Endothelial cell of umbilical vein (primary cell): Measurements from ENCODE around the gene ANKFN1. TPM values are rescaled to one million over a fixed set of nuclear protein-coding genes. Genes with fewer than 3 reads are reported as not detected.

Experiments used
- BruUV-seq: library from RNA; stranded (reverse); fragments of 400-500 nt; replicated peaks from 2 replicates; lab custom pipeline; 2021; lab: Mats Ljungman, UMichigan
- CTCF ChIA-PET: fragments of 300-600, 350-600 bp; sonication (Branson Sonifier 250); formaldehyde crosslinking; loops from one replicate; lab custom pipeline; 2021; ENCODE audit warnings: antibody characterized with exemption, inconsistent platforms; lab: Charles Lee
- POLR2A ChIA-PET: fragments of 300-600, 350-600 bp; sonication (Branson Sonifier 250); formaldehyde crosslinking; loops from one replicate; lab custom pipeline; 2021; ENCODE audit warnings: antibody characterized with exemption, inconsistent platforms; lab: Charles Lee
- DNase-seq: peaks from one replicate; pipeline ENCODE4 v3.0.0-alpha.2; 2011; ENCODE audit warnings: low read depth, low spot score
- FAIRE-seq: peaks from 2 replicates; lab custom pipeline; 2011; peaks lifted over from hg19 to GRCh38; lab: Jason Lieb, UNC
- H2AFZ ChIP-seq: 2 replicates; pipeline ENCODE4 v1.6.0; 2012; ENCODE audit warnings: low read depth, low read length, control low read depth, inconsistent platforms
- H3K27ac ChIP-seq: 2 replicates; pipeline ENCODE4 v1.5.1; 2011; ENCODE audit warnings: low read depth, mild to moderate bottlenecking, control low read depth, low read length, moderate library complexity; ENCODE audit not compliant: insufficient read depth
- H3K27me3 ChIP-seq, 2 experiments: 2 replicates each; pipeline versions ENCODE4 v1.6.0 to v1.6.1; 2011; ENCODE audit warnings: low read length in 2 of 2, mixed read lengths in 1 of 2; ENCODE audit not compliant: control insufficient read depth in 2 of 2, insufficient read depth in 2 of 2
- H3K36me3 ChIP-seq, 2 experiments: 2 replicates in 1 of 2; 3 replicates in 1 of 2; pipeline ENCODE4 v1.5.1; 2011; ENCODE audit warnings: low read length in 2 of 2, mild to moderate bottlenecking in 1 of 2, moderate library complexity in 1 of 2; ENCODE audit not compliant: control insufficient read depth in 2 of 2, insufficient read depth in 2 of 2; ENCODE audit errors: extremely low read depth in 1 of 2
- H3K4me1 ChIP-seq: 3 replicates; pipeline ENCODE4 v1.5.1; 2011; ENCODE audit warnings: mild to moderate bottlenecking, low read length; ENCODE audit not compliant: control insufficient read depth, insufficient read depth; ENCODE audit errors: extremely low read depth
- H3K4me2 ChIP-seq: 2 replicates; pipeline ENCODE4 v1.6.1; 2011; ENCODE audit warnings: low read length, control low read depth, mixed read lengths; ENCODE audit not compliant: insufficient read depth
- H3K4me3 ChIP-seq, 3 experiments: fragments of 200-600 bp in 1 of 3; sonication (generic), shearing (Covaris generic) in 1 of 3; replicated peaks in 1 of 3; 2 replicates each; pipeline ENCODE4 v1.5.1; 2011 to 2016; ENCODE audit warnings: control low read depth in 3 of 3, low read length in 3 of 3, mild to moderate bottlenecking in 2 of 3, inconsistent platforms in 1 of 3, low read depth in 1 of 3, moderate library complexity in 1 of 3; ENCODE audit not compliant: insufficient read depth in 1 of 3
- H3K79me2 ChIP-seq: 2 replicates; pipeline ENCODE4 v1.6.0; 2012; ENCODE audit warnings: low read length, inconsistent platforms; ENCODE audit not compliant: control insufficient read depth, insufficient read depth
- H3K9ac ChIP-seq: replicated peaks from 2 replicates; pipeline ENCODE3; 2011; ENCODE audit warnings: low read length, control low read depth; ENCODE audit not compliant: insufficient read depth; ENCODE audit errors: extremely low read depth
- H3K9me1 ChIP-seq: replicated peaks from 3 replicates; pipeline ENCODE4 v1.6.0; 2011; ENCODE audit warnings: mild to moderate bottlenecking, low read length; ENCODE audit not compliant: control insufficient read depth, insufficient read depth; ENCODE audit errors: extremely low read depth
- H3K9me3 ChIP-seq: replicated peaks from 2 replicates; pipeline ENCODE4 v1.5.1; 2012; ENCODE audit warnings: low read length, inconsistent platforms; ENCODE audit not compliant: control insufficient read depth, insufficient read depth
- H4K20me1 ChIP-seq: replicated peaks from 2 replicates; pipeline ENCODE3; 2011; ENCODE audit warnings: mild to moderate bottlenecking, low read length; ENCODE audit not compliant: control insufficient read depth, insufficient read depth; ENCODE audit errors: extremely low read depth
- EZH2 ChIP-seq: IDR thresholded peaks from 2 replicates; pipeline ENCODE4 v1.6.1; 2012; ENCODE audit warnings: borderline replicate concordance, low read depth, mild to moderate bottlenecking, moderate library complexity, low read length, inconsistent platforms; ENCODE audit not compliant: severe bottlenecking
- FOS ChIP-seq: IDR thresholded peaks from 2 replicates; pipeline ENCODE4 v1.6.1; 2011; ENCODE audit warnings: mild to moderate bottlenecking, low read length, moderate library complexity, borderline replicate concordance; ENCODE audit not compliant: insufficient read depth
- GATA2 ChIP-seq: IDR thresholded peaks from 2 replicates; pipeline ENCODE4 v1.7.0; 2011; ENCODE audit warnings: low read depth, mild to moderate bottlenecking, moderate library complexity, mixed read lengths, low read length; ENCODE audit not compliant: insufficient read length, insufficient read depth
- JUN ChIP-seq: IDR thresholded peaks from 2 replicates; pipeline ENCODE4 v1.6.1; 2011; ENCODE audit warnings: borderline replicate concordance, low read depth; ENCODE audit not compliant: insufficient read length, insufficient read depth
- MYC ChIP-seq: IDR thresholded peaks from one replicate; pipeline ENCODE4 v1.6.1; 2011; ENCODE audit warnings: mild to moderate bottlenecking, low read depth, low read length
- POLR2A ChIP-seq: IDR thresholded peaks from 2 replicates; pipeline ENCODE4 v1.6.1; 2012; ENCODE audit warnings: low read depth, mild to moderate bottlenecking, control low read depth, low read length
- POLR2AphosphoS5 ChIP-seq: IDR thresholded peaks from 2 replicates; pipeline ENCODE4 v1.6.1; 2012; ENCODE audit warnings: low read depth, mild to moderate bottlenecking, control low read depth, low read length, moderate library complexity; ENCODE audit not compliant: insufficient read depth
- dilution Hi-C: fragments of 300-500 bp; cut with MboI; formaldehyde crosslinking; loops from one replicate; pipeline ENCODE4 v1.15.0; 2019; ENCODE audit warnings: low sequenced_read_pairs; ENCODE audit not compliant: extremely low pct_ligation_motif_present
- intact Hi-C: fragments of 100-400 bp; cut with micrococcal nuclease; formaldehyde crosslinking; loops from one replicate; pipeline ENCODE4 v1.10.0; 2022
- polyA plus RNA-seq, 4 experiments: library from polyadenylated mRNA; depleted of rRNA in 3 of 4; stranded (reverse) in 3 of 4; unstranded in 1 of 4; fragments of >200 nt; gene quantifications; 2 replicates each; pipeline versions ENCODE4 v1.2.1 to v1.2.3, GENCODE V29; 2011 to 2012; ENCODE audit warnings: missing spikeins in 1 of 4
- total RNA-seq: library from RNA; stranded (reverse); gene quantifications from 2 replicates; pipeline ENCODE4 v1.2.3, GENCODE V29; 2021
- TF ChIP-seq, protein P1 (sequence below): IDR thresholded peaks from 2 replicates; pipeline ENCODE4 v1.6.1; 2011; ENCODE audit not compliant: insufficient read depth, insufficient read length
- TF ChIP-seq, protein P2 (sequence below), 2 donors: IDR thresholded peaks; 1 replicate in 1 of 2; 2 replicates in 1 of 2; pipeline ENCODE4 v1.5.1; 2011; ENCODE audit warnings: low read length in 2 of 2, mild to moderate bottlenecking in 2 of 2, moderate library complexity in 2 of 2, control low read depth in 1 of 2, inconsistent platforms in 1 of 2, low read depth in 1 of 2; ENCODE audit not compliant: insufficient read depth in 1 of 2; ENCODE audit errors: extremely low read depth in 1 of 2

The ANKFN1 gene
- total and polyA plus RNA-seq, 2 donors (not counting 3 experiments of a cell fraction or from before 2014, with no cell fraction given): 0.15 TPM; not detected in 1

DNA sequence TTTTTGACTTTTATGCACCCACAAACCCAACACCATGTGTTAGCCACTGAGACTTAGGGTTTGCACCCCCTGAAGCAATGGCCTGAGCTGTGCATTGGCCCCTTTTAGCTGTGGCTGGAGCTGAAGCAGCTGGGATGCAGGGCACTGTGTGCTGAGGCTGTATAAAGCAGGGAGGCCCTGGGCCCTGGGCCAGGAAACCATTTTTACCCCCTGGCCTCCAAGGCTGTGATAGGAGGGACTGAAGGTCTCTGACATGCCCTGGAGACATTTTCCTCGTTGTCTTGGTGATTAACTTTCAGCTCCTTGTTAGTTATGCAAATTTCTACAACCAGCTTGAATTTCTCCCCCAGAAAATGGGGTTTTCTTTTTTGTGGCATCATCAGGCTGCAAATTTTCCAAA lies 6.7 kb upstream of the ANKFN1 start:
- Histone ChIP-seq H3K4me2 (no peak overlapping the region), H3K27ac (no peak overlapping the region), H3K36me3 (no peaks in the 10 kb centered on the region), H3K27me3 (peaks cover 0 to 2% of the 10 kb centered on the region in 2 experiments), H3K4me1 (no peaks in the 10 kb centered on the region), H3K79me2 (no peaks in the 10 kb centered on the region), H3K9me1 (no peaks in the 10 kb centered on the region), H4K20me1 (no peaks in the 10 kb centered on the region), H3K9me3 (no peaks in the 10 kb centered on the region), H3K9ac (no peak overlapping the region), H2AFZ (no peak overlapping the region), H3K4me3 (no peak overlapping the region)
- FAIRE-seq (no peak), DNase-seq (no peak)
- TF ChIP-seq, protein P1, sequence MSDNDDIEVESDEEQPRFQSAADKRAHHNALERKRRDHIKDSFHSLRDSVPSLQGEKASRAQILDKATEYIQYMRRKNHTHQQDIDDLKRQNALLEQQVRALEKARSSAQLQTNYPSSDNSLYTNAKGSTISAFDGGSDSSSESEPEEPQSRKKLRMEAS: no peak
- TF ChIP-seq FOS: no peak
- TF ChIP-seq POLR2AphosphoS5: no peak
- TF ChIP-seq, protein P2, sequence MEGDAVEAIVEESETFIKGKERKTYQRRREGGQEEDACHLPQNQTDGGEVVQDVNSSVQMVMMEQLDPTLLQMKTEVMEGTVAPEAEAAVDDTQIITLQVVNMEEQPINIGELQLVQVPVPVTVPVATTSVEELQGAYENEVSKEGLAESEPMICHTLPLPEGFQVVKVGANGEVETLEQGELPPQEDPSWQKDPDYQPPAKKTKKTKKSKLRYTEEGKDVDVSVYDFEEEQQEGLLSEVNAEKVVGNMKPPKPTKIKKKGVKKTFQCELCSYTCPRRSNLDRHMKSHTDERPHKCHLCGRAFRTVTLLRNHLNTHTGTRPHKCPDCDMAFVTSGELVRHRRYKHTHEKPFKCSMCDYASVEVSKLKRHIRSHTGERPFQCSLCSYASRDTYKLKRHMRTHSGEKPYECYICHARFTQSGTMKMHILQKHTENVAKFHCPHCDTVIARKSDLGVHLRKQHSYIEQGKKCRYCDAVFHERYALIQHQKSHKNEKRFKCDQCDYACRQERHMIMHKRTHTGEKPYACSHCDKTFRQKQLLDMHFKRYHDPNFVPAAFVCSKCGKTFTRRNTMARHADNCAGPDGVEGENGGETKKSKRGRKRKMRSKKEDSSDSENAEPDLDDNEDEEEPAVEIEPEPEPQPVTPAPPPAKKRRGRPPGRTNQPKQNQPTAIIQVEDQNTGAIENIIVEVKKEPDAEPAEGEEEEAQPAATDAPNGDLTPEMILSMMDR (IDR thresholded peaks at IDR 0.05; ENCODE audit: extremely low read depth in 1 of 2, insufficient read depth in 1 of 2, low read depth in 1 of 2, low read length in 2 of 2): no peak
- TF ChIP-seq JUN: no peak
- TF ChIP-seq GATA2: no peak
- no peak for TF ChIP-seq POLR2A
- no peak for TF ChIP-seq MYC
- no peak for TF ChIP-seq EZH2
- CTCF ChIA-PET: interaction anchor here (1.0 kb wide), 1 partner anchor 20 kb away, joined by 4 read pairs; no protein-coding TSS in a partner anchor
- intact Hi-C loops (no loop called here), dilution Hi-C loops (no loop called here)
- POLR2A ChIA-PET: no interaction called here
- no TSS peak for BruUV-seq
